Gastrocnemius medialis (tissue), 4 donors: ENCODE measurements around the gene TIMM29.

Source experiments
- CTCF ChIP-seq, 5 experiments: fragments of 450-650 bp in 3 of 5; fragments of 200-600 bp in 2 of 5; sonication (generic) in 2 of 5; IDR thresholded peaks in 4 of 5; conservative IDR thresholded peaks in 1 of 5; 1 replicate in 4 of 5; 2 replicates in 1 of 5; pipeline ENCODE4 v1.5.1; 2016 to 2019; ENCODE audit warnings: antibody characterized with exemption in 5 of 5, mild to moderate bottlenecking in 3 of 5, moderate library complexity in 3 of 5
- POLR2A ChIP-seq, 2 donors: fragments of 450-650 bp; IDR thresholded peaks; one replicate each; pipeline ENCODE4 v1.6.1; 2017; ENCODE audit warnings: antibody characterized with exemption in 2 of 2, mild to moderate bottlenecking in 2 of 2, moderate library complexity in 2 of 2

GRCh38 chr19:10936661-10937084, 8.1 kb downstream of the TIMM29 start:
- no peak for TF ChIP-seq POLR2A (IDR thresholded peaks at IDR 0.05)
- TF ChIP-seq CTCF (IDR thresholded peaks at IDR 0.05 in 4 of 5, conservative IDR thresholded peaks at IDR 0.05 in 1 of 5): peak; percentile 42 to 65 (median 60)
